8988T (cell line): ENCODE measurements around the gene TTC28.
"Not testable (repeated sequence)": the region's sequence is repeated elsewhere in the genome, so short reads cannot be mapped to it uniquely, and the experiment has no call there.

ENCODE experiments used
- DNase-seq: peaks from one replicate; pipeline ENCODE4 v3.0.0; 2011

The TTC28 gene

DNA sequence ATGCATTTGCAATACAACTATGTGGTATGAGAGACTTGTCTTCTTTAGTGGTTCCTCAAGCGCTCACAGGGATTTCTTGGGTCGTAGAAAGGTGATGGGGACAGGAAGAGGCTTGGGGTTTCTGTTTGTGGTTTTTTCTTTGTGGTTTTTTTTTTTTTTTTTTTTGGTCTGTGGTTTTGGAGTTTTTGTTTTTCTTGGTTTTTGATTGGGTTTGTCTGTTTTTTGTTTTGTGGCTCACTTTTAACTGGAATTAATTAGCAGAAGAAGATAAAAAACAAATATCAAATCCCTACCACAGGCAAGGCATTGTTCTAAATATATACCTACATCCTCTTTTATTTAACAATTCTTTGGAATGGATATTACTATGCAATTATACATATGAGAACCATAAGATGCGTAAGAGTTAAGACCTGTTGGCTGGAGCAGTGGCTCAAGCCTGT, 5.5 kb downstream of the TTC28 start:
- no peak for DNase-seq

DNA sequence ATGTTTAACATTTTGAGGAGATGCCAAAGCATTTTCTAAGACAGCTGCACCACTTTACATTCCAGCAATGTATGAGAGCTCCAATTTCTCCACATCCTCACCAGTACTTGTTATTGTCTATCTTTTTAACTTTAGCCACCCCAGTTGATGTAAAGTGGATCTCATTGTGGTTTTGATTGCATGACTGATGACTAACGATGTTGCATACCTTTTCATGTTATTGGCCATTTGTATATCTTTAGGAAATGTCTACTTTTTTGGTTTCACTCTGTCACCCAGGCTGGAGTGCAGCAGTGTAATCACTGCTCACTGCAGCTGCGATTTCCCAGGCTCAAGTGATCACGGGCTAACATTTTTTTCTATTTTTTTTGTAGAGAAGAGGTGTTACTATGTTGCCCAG, 8.9 kb downstream of the TTC28 start:
- no peak for DNase-seq

DNA sequence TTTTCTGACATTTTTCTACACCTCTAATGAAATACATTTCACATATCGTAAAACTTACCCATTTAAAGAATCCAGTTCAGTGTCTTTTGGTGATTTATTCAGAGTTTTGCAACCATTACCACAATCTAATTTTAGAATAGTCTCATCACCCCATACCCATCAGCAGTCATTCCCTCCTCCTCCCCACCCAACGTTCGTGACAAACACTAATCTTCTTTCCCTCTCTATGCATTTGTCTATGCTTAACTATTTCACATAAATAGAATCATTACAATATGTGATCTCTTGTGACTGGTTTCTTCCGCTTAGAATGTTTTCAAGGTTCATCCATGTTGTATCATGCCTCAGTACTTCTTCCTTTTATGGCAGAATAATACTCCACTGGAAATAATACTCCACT, 9.5 kb downstream of the TTC28 start:
- DNase-seq, result no peak

DNA sequence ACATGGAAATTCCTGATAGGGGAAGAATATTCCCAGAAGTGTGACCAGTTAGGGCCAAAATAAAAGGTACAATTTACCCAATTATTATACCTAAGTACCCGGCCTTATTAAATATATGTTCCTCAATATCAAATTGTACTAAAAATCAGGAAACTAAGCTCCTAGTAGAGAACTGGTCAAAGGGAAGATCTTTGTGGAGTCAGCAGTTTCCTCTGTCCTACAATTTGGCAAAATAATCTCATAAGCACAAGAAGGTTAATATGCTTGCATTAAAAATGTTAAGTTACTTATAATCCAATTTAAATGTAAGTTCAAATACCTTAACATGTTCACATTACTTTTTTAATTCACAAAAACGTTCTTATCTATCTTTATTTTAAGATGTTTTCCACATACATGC, 10.3 kb downstream of the TTC28 start:
- DNase-seq, result no peak

DNA sequence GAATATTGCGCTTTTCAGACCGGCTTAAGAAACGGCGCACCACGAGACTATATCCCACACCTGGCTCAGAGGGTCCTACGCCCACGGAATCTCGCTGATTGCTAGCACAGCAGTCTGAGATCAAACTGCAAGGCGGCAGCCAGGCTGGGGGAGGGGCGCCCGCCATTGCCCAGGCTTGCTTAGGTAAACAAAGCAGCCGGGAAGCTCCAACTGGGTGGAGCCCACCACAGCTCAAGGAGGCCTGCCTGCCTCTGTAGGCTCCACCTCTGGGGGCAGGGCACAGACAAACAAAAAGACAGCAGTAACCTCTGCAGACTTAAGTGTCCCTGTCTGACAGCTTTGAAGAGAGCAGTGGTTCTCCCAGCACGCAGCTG, 16.1 kb downstream of the TTC28 start:
- not testable (repeated sequence) for DNase-seq

DNA sequence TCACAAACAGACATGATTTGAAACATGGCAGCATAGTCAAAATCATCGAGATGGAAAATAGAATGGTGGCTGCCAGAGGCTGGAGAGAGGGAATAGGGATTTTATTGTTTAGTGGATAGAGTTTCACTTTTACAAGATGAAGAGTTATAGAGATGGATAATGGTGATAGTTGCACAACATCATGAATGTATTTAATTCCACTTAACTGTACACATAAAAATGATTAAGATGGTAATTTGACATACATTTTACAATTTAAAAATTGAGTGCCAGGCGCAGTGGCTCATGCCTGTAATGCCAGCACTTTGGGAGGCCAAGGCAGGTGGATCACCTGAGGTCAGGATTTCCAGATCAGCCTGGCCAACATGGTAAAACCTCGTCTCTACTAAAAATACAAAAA, 21.2 kb downstream of the TTC28 start:
- DNase-seq, result no peak

DNA sequence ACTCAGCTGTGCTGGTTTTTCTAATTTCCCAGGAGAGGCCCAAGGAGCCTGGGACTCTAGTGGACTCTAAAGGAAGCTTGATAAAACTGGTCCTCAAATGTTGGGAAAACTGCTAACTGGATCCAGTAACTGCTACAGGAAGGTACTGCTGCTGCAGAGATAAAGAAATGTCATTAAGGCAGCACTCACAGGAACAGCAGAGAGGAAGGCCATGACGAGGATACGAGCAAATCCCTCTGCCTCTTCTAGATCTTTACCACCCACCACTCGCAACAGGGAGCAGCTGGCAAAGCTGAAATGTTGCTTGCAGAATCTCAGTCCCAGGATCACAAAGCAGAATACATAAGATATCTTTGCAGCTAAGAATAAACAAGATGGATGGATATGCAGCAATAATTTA, 23.5 kb downstream of the TTC28 start:
- DNase-seq, result no peak

DNA sequence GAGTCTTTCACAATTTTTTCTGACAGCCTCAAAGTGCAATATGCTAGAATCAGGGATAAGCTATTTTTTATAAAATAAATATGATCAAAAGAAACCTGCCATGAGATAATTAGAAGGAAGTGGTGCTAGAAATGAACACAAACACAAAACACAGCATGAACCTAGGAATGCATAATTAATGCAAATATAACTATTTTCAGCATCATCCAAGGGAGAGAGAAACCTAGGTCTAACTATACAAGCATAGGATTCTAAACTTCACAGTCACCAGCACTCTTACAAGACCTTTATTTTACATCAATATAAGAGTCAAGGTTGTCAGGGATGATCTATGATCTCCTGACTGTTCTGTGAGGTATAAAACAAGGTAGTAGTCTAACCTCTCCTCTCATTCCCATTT, 29.2 kb downstream of the TTC28 start:
- DNase-seq, result no peak

DNA sequence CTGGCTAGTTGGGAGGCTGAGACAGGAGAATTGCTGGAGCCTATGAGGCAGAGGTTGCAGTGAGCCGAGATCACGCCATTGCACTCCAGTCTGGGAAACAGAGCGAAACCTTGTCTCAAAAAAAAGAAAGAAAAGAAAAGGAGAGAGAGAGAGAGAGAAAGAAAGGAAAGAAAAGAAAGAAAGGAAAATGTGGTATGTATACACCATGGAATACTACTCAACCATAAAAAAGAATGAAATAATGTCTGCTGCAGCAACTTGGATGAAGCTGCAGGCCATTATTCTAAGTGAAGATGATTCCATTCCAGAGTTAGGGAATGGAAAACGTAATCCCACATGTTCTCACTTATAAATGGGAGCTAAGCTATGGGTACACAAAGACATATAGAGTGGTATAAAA, 30.8 kb downstream of the TTC28 start:
- DNase-seq, result no peak

DNA sequence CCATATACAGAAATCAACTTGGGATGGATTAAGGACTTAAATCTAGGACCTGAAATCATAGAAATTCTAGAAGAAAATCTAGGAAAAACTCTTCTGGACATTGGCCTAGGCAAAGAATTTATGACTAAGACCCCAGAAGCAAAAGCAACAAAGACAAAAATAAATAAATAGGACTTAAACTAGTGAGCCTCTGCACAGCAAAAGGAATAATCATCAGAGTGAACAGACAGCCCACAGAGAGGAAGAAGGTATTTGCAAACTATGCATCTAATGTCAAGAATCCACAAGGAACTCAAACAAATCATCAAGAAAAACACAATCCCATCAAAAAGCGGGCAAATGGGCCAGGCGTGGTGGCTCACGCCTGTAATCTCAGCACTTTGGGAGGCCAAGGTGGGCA, 32.4 kb downstream of the TTC28 start:
- DNase-seq, result no peak

DNA sequence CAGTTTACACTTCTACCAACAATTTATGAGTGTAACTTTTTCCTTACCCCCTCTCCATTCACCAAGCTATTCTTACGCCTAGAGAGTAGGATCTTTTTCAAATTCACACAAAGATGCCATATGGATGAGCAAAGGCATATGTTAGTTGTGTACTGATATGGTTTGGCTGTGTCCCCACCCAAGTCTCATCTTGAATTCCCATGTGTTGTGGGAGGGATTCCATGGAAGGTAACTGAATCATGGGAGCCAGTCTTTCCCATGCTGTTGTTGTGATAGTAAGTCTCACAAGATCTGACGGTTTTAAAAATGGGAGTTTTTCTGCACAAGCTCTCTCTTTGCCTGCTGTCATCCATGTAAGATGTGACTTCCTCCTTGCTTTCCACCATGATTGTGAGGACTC, 40.3 kb downstream of the TTC28 start:
- no peak for DNase-seq

DNA sequence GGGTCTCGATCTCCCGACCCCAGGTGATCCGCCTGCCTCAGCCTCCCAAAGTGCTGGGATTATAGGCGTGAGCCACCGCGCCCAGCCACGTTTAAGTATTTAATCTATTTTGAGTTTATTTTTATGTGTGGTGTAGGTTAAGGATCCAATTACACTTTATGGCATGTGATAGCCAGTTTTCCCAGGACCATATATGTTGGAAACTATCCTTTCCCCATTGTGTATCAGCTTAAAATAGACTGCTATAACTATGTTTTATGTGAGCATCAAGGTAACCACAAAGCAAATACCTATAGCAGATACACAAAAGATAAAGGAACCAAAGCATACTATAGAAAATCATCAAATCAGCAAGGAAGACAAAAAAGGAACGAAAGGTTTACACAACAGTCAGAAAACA, 42.4 kb downstream of the TTC28 start:
- no peak for DNase-seq

DNA sequence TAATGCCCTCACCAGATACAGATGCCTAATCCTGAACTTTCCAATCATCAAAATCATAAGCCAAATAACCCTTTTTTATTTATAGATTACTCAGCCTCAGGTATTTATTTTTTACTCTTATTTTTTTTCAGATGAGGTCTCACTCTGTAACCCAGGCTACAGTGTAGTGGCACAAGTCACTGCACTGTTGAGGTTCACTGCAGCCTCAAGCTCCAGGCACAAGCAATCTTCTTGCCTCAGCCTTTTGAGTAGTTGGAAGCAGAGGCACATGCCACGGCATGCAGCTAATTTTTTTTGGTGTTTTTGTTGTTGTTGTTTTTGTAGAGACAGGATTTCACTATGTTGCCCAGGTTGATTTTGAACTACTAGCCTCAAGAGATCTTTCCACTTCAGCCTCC, 49.5 kb downstream of the TTC28 start:
- no peak for DNase-seq

DNA sequence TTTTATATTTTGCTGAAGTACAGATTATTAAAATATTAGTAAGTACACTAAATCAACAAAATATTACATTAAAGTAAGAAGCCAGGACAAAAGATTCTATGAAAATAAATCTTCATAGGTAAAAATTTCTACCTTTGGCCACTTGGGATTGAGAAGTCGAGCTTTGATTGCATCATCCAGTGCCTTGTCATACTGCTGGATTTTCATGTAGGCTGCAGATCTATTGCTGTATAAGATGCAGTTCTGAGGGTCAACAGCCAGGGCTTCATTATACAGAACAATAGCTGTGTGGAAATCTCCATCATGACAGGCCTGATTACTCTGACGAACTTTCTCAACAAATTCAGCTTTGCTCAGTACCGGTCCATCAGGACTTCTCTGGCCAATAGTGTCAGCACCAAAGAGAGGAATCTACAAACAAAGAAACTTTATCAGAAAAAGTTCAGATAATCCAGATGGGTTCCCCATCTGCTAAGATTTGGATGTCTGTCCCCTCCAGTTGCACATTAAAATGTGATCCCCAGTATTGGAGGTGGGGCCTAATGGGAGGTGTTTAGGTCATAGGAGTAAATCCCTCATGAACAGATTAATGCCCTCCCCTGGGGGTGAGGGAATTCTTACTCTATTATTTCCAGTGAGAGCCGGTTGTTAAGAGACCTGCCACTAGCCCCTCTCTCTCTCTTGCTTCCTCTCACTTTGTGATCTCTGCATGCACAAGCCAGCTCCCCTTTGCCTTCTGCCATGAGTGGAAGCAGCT, 50.0 kb downstream of the TTC28 start:
- DNase-seq, result no peak

DNA sequence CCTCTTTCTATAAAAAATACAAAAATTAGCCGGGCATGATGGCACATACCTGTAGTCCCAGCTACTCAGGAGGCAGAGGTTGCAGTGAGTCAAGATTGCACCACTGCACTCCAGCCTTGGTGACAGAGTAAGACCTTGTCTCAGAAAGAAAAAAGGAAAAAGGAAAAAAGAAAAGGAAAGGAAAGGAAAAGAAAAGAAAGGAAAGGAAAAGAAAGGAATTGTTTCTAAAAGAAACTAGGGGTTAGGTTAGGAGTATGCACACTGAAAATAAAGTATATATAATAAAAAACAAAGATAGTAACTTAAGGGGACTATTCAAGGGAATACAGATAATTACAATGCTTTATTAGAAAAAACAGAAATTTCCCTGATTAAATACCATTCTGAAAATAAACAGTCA, 50.9 kb downstream of the TTC28 start:
- no peak for DNase-seq

DNA sequence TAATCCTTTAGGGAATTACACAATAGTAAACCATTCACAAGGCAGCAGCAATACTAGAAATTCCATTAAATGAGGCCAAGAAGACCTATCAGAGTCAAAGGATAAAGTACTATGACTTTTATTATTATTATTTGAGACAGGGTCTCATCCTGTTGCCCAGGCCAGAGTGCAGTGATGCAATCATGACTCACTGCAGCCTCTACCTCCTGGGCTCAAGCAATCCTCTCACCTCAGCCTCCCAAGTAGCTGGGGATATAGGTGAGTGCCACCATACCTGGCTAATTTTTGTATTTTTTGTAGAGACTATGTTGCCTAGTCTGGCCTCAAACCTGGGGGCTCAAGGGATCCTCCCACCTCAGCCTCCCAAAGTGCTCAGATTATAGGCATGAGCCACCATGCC, 51.8 kb downstream of the TTC28 start:
- DNase-seq, result no peak

DNA sequence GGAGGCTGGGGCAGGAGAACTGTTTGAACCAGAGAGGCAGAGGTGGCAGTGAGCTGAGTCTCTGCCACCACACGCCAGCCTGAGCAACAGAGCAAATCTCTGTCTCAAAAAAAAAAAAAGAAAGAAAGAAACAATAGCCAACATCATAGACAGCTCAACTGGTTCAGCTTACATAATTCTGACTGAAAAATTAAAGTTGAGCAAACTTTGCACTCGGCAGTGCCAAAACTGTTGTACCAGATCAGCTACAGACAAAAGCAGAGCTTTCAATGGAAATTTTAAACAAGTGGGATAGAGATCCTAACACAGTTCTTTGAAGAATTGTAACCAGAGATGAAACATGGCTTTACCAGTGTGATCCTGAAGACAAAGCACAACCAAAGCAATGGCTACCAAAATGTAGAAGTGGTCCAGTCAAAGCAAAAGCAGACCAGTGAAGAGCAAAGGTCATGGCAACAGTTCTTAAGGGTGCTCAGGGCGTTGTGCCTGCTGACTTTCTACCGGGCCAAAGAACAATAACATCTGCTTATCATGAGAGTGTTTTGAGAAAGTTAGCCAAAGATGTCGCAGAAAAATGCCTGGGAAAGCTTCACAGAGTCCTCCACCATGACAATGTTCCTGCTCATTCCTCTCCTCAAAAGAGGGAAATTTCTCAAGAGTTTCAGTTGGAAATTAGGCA, 59.3 kb downstream of the TTC28 start:
- DNase-seq, result no peak

DNA sequence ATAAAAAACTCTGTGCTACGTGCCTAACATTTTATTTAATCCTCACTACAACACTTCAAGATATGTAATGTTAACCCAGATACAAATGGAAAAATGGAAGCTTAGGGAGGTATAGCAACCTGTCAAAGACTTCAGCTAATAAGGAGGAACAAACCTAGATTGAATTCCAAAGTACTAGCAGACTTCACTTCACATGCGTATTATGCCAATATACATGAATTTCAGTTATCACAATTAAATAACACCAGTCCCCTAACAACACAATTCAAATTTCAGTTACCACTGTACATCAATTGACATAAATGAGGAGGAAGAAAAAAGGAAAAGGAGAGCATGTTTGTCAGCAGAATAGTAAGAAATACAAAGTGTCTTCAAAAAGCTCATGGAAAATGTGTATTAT, 60.4 kb downstream of the TTC28 start:
- no peak for DNase-seq

DNA sequence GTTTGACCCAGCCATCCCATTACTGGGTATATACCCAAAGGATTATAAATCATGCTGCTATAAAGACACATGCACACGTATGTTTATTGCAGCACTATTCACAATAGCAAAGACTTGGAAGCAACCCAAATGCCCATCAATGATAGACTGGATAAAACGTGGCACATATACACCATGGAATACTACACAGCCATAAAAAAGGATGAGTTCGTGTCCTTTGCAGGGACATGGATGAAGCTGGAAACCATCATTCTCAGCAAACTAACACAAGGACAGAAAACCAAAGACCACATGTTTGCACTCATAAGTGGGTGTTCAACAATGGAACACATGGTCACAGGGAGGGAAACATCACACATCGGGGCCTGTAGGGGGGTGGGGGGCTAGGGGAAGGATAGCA, 64.2 kb downstream of the TTC28 start:
- DNase-seq, result not testable (repeated sequence)

DNA sequence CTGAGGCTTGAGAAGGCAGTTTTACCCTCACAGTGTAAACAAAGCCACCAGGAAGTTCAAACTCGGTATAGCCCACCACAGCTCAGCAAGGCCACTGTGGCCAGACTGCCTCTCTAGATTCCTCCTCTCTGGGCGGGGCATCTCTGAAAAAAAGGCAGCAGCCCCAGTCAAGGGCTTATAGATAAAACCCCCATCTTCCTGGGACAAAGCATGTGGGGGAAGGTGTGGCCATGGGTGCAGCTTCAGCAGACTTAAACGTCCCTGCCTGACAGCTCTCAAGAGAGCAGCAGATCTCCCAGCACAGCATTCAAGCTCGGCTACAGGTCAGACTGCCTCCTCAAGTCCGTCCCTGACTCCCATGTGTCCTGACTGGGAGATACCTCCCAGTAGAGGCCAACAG, 69.7 kb downstream of the TTC28 start:
- no peak for DNase-seq

DNA sequence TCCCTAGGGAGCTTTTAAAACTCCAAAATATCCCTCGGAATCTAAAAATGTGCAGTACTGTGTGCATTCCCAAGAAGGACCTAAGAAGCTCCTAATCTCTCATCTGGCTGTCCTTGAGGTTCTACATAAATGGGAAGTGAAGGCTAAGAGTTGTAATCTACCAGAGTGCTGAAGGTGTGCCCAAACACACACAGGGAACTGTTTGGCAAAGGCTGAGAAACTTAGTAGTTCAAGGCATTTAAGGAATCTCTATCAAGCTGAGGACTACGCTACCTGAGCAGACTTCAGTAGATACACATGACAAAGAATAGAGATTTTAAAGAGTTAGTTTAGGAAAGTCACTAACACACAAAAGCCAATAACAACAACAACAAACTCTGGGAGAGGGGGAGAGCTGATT, 71.1 kb downstream of the TTC28 start:
- DNase-seq, result no peak

DNA sequence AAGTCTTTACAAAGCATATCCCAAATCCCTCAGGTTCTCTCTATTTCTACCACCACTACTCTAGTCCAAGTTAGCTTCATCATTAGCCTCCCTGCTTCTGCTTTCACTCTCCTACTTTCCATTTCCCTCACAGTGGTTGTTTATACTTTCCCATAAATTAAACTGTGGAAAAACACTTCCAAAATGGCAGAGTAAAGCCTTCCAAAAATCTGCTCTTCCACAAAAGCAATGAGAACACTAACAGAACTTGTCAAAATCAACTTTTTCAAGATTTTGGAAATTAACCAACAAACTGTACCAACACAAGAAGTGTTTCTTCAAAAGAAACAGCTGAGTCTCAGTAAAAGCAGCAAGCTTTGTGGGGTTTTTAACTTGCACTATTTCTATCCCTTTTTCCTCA, 71.8 kb downstream of the TTC28 start:
- no peak for DNase-seq

DNA sequence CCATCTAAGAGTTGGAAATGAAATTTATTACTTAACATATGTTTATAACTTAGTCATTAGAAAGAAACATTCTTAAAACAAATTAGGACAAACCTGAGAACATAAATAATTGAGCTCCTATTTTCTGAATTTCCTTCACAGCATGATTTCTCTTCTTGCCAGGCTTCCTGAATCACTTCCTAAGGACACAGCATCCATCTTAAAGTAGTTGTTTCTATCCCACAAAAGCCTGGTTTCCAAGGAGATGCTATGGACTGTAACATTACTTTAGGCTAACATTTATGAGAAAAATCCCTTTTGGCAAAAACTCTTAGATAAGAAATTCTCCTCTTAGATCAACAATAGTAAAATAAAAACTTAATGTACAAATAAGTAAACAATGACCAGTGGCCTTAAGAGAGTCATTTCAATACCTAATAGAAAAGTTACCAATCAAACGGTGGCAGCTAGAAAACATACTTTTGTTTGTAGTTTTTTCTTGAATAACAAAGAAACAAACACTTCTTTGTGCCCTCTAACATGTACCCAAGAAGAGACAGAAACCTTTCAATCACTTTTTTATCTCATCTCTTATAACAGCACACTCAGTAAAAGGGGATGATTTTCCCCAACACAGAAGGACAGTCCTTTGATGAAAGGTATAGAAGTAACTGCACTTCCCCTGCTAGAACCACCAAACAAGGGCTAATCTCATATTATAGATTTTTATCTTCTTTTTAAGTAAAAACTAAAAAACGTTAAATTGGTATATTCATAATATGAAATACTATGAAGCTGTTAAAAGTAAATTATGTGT, 74.5 kb downstream of the TTC28 start:
- no peak for DNase-seq

DNA sequence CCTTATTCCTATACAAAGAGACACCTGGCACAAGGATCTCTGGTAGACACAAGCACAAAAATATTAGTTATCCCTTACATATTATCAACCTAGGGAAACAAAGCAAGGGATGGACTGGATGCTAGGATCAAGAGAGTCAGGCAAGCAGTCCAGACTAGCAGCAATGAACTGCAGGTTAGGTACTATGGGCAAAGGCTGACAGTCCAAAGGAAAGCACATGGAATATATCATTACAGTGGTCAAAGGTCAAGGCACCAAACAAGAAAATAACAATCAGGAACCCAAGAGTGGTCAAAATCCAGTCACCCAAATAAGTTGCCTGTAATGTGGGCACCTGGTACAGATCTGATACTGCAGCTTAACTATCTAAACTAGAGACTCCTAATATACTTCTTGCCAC, 77.7 kb downstream of the TTC28 start:
- no peak for DNase-seq
